HCT116 (cell line): Measurements from ENCODE around the gene KLF6. TPM values are rescaled to one million over a fixed set of nuclear protein-coding genes. Genes with fewer than 3 reads are reported as not detected.

Source experiments
- ATAC-seq: fragments of 200-7000 bp; cut with Tn5 transposase; 2 replicates; pipeline ENCODE4 v1.9.1; 2020; ENCODE audit warnings: mild to moderate bottlenecking, moderate library complexity
- BruUV-seq: library from RNA; stranded (reverse); fragments of 400-500 nt; replicated peaks from 2 replicates; lab custom pipeline; 2021; lab: Mats Ljungman, UMichigan
- CTCF ChIA-PET: fragments of 300-600 bp; sonication (Branson Sonifier 250); formaldehyde crosslinking; loops from one replicate; lab custom pipeline; 2021; ENCODE audit warnings: antibody characterized with exemption; lab: Charles Lee
- POLR2A ChIA-PET: fragments of 300-600, 350-600 bp; sonication (Branson Sonifier 250); formaldehyde crosslinking; loops from one replicate; lab custom pipeline; 2021; ENCODE audit warnings: antibody characterized with exemption; lab: Charles Lee
- RAD21 ChIA-PET, 2 experiments: fragments of 300-600 bp; sonication (Branson Sonifier 250); formaldehyde crosslinking; loops; one replicate each; lab custom pipeline; 2023; ENCODE audit warnings: low total read pairs in 2 of 2; ENCODE audit not compliant: uncharacterized antibody in 2 of 2, unreplicated experiment in 2 of 2, low non-redundant PET in 1 of 2; lab: Charles Lee
- DNase-seq: peaks from one replicate; pipeline ENCODE4 v3.0.0-alpha.2; 2010; ENCODE audit warnings: low read depth, low spot score
- H2AFZ ChIP-seq: fragments of 200-600 bp; shearing (Covaris generic), sonication (generic); 2 replicates; pipeline ENCODE4 v1.6.1; 2017; ENCODE audit warnings: low read depth, mixed run types, mixed read lengths, antibody characterized with exemption, low read length; ENCODE audit not compliant: poor library complexity, severe bottlenecking
- H3K27ac ChIP-seq: 2 replicates; pipeline ENCODE4 v1.5.1; 2012; ENCODE audit warnings: low read depth, low read length
- H3K27me3 ChIP-seq: fragments of 200-600 bp; sonication (generic); 2 replicates; pipeline ENCODE4 v1.6.1; 2016; ENCODE audit warnings: mixed run types, low read length, mixed read lengths; ENCODE audit not compliant: insufficient read depth
- H3K36me3 ChIP-seq, 2 experiments: fragments of 200-500 bp in 1 of 2; fragments of 200-600 bp in 1 of 2; sonication (Bioruptor generic) in 1 of 2; sonication (generic) in 1 of 2; 2 replicates each; pipeline versions ENCODE4 v1.5.1 to v1.6.1; 2014 to 2016; ENCODE audit warnings: low read length in 2 of 2, inconsistent platforms in 1 of 2, mixed read lengths in 1 of 2, mixed run types in 1 of 2; ENCODE audit not compliant: insufficient read depth in 2 of 2, control insufficient read depth in 1 of 2
- H3K4me1 ChIP-seq, 2 experiments: fragments of 200-600 bp in 1 of 2; sonication (generic) in 1 of 2; 2 replicates each; pipeline versions ENCODE4 v1.5.1 to v1.6.1; 2012 to 2017; ENCODE audit warnings: low read length in 2 of 2, inconsistent platforms in 1 of 2, mild to moderate bottlenecking in 1 of 2, mixed read lengths in 1 of 2, mixed run types in 1 of 2, moderate library complexity in 1 of 2; ENCODE audit not compliant: insufficient read depth in 2 of 2, control insufficient read depth in 1 of 2
- H3K4me2 ChIP-seq: fragments of 200-600 bp; sonication (generic); 2 replicates; pipeline ENCODE4 v1.6.1; 2017; ENCODE audit warnings: mixed run types, low read length, mixed read lengths
- H3K4me3 ChIP-seq, 2 experiments: fragments of 200-600 bp in 1 of 2; sonication (generic) in 1 of 2; replicated peaks in 1 of 2; 2 replicates each; pipeline ENCODE4 v1.5.1; 2011 to 2016; ENCODE audit warnings: low read length in 2 of 2, control low read depth in 1 of 2, low read depth in 1 of 2, mild to moderate bottlenecking in 1 of 2, mixed read lengths in 1 of 2, mixed run types in 1 of 2
- H3K79me2 ChIP-seq: fragments of 200-600 bp; sonication (generic); 2 replicates; pipeline ENCODE4 v1.6.1; 2017; ENCODE audit warnings: mild to moderate bottlenecking, mixed run types, low read length, moderate library complexity, mixed read lengths; ENCODE audit not compliant: insufficient read depth
- H3K9ac ChIP-seq: fragments of 200-600 bp; sonication (generic); 2 replicates; pipeline ENCODE4 v1.6.1; 2016; ENCODE audit warnings: low read length, mixed read lengths
- H3K9me2 ChIP-seq: fragments of 200-600 bp; sonication (generic), shearing (Covaris generic); 2 replicates; pipeline ENCODE4 v1.6.1; 2017; ENCODE audit warnings: mixed run types, mild to moderate bottlenecking, moderate library complexity; ENCODE audit not compliant: insufficient read depth
- H3K9me3 ChIP-seq, 2 experiments: fragments of 200-500 bp in 1 of 2; fragments of 200-600 bp in 1 of 2; sonication (Bioruptor generic) in 1 of 2; sonication (generic) in 1 of 2; 2 replicates each; pipeline ENCODE4 v1.6.1; 2014 to 2017; ENCODE audit warnings: low read length in 2 of 2, mixed read lengths in 2 of 2, inconsistent platforms in 1 of 2, low read depth in 1 of 2, mild to moderate bottlenecking in 1 of 2, mixed run types in 1 of 2, moderate library complexity in 1 of 2; ENCODE audit not compliant: control insufficient read depth in 1 of 2, insufficient read depth in 1 of 2
- H4K20me1 ChIP-seq: fragments of 200-600 bp; sonication (generic), shearing (Covaris generic); 2 replicates; pipeline ENCODE4 v1.6.1; 2017; ENCODE audit warnings: mixed run types, mild to moderate bottlenecking, moderate library complexity; ENCODE audit not compliant: insufficient read depth
- CBX3 ChIP-seq: IDR thresholded peaks from 2 replicates; pipeline ENCODE4 v1.6.1; 2012; ENCODE audit warnings: low read depth
- CEBPB ChIP-seq: IDR thresholded peaks from 2 replicates; pipeline ENCODE4 v1.6.1; 2012; ENCODE audit warnings: low read depth
- EGR1 ChIP-seq: IDR thresholded peaks from 2 replicates; pipeline ENCODE4 v1.6.1; 2012; ENCODE audit warnings: low read depth
- EZH2 ChIP-seq: fragments of 200-600 bp; sonication (generic); IDR thresholded peaks from 2 replicates; pipeline ENCODE4 v1.6.1; 2017; ENCODE audit warnings: antibody characterized with exemption, mixed run types
- EZH2phosphoT487 ChIP-seq: fragments of 200-600 bp; IDR thresholded peaks from 2 replicates; pipeline ENCODE4 v1.6.1; 2018; ENCODE audit warnings: antibody characterized with exemption, borderline replicate concordance
- POLR2A ChIP-seq: IDR thresholded peaks from 2 replicates; pipeline ENCODE4 v1.7.0; 2011; ENCODE audit warnings: borderline replicate concordance; ENCODE audit not compliant: insufficient read depth, insufficient read length; ENCODE audit errors: extremely low read depth
- POLR2AphosphoS5 ChIP-seq: IDR thresholded peaks from 2 replicates; pipeline ENCODE4 v1.6.1; 2011; ENCODE audit warnings: mild to moderate bottlenecking, low read depth, low read length, moderate library complexity
- RAD21 ChIP-seq: IDR thresholded peaks from 2 replicates; pipeline ENCODE4 v1.6.1; 2012; ENCODE audit warnings: low read depth, mild to moderate bottlenecking
- SRF ChIP-seq: IDR thresholded peaks from 2 replicates; pipeline ENCODE4 v1.6.1; 2012; ENCODE audit warnings: low read depth
- TCF7L2 ChIP-seq: IDR thresholded peaks from 2 replicates; pipeline ENCODE4 v1.7.0; 2011; ENCODE audit warnings: borderline replicate concordance, inconsistent platforms; ENCODE audit not compliant: insufficient read depth, insufficient read length; ENCODE audit errors: extremely low read depth
- ZFX ChIP-seq: fragments of 450-650 bp; IDR thresholded peaks from 2 replicates; pipeline ENCODE4 v1.6.1; 2017
- ZNF274 ChIP-seq: fragments of 200-500 bp; sonication (Bioruptor generic); IDR thresholded peaks from 2 replicates; pipeline ENCODE4 v1.6.1; 2014; ENCODE audit warnings: mild to moderate bottlenecking, low read depth, low read length, inconsistent platforms
- intact Hi-C: fragments of 100-400 bp; cut with micrococcal nuclease; formaldehyde crosslinking; loops from 2 replicates; pipeline ENCODE4 v1.10.0; 2022
- total RNA-seq: library from RNA; stranded (reverse); gene quantifications from one replicate; pipeline ENCODE4 v1.2.1, GENCODE V29; 2021; ENCODE audit not compliant: unreplicated experiment
- TF ChIP-seq, protein P1 (sequence below): IDR thresholded peaks from 2 replicates; pipeline ENCODE4 v1.6.1; 2012
- TF ChIP-seq, protein P2 (sequence below): IDR thresholded peaks from 2 replicates; pipeline ENCODE4 v1.6.1; 2012
- TF ChIP-seq, protein P3 (sequence below), 3 experiments: fragments of 200-600 bp in 1 of 3; sonication (generic) in 1 of 3; IDR thresholded peaks in 2 of 3; conservative IDR thresholded peaks in 1 of 3; 2 replicates each; pipeline ENCODE4 v1.5.1; 2012 to 2017; ENCODE audit warnings: low read depth in 2 of 3, low read length in 2 of 3, antibody characterized with exemption in 1 of 3, borderline replicate concordance in 1 of 3, control low read depth in 1 of 3, mild to moderate bottlenecking in 1 of 3, mixed read lengths in 1 of 3, mixed run types in 1 of 3, moderate library complexity in 1 of 3; ENCODE audit not compliant: insufficient read depth in 1 of 3
- TF ChIP-seq, protein P4 (sequence below): IDR thresholded peaks from 2 replicates; pipeline ENCODE4 v1.6.1; 2011; ENCODE audit warnings: mild to moderate bottlenecking, low read length, moderate library complexity; ENCODE audit not compliant: insufficient replicate concordance; ENCODE audit errors: extremely low read depth

Gene KLF6
- total RNA-seq, 1 experiment from 2014 or later = 82.2 TPM

DNA sequence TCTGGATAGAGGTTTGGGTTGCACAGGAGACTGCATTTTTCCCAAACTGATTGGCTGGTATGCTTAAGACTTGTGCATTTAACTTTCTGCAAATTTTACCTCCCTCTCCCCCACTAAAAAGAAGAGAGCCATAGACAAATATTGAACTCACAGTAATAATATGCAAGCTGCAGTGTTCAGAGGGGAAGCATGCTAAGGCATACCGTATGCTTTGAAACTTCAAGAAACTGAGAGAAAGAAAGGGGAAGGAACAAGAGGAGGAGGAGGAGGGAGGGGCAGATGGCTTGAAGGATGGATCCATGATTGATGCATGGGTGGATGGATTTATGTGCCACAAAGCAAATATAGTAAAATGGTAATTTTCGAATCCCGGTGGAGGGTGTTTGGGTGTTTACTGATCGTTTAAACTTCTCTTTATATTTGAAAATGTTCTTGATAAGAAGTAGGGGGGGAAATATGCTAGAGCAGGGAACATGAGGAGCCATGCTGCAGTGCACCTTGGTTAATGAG is 7.8 kb upstream of the KLF6 start:
- Histone ChIP-seq H4K20me1 (no peaks in the 10 kb centered on the region), H3K79me2 (no peaks in the 10 kb centered on the region), H3K4me3 (no peak overlapping the region), H3K27ac (no peak overlapping the region), H3K9ac (no peak overlapping the region), H3K9me2 (no peaks in the 10 kb centered on the region), H2AFZ (no peak overlapping the region), H3K36me3 (no peaks in the 10 kb centered on the region), H3K27me3 (no peaks in the 10 kb centered on the region), H3K4me2 (no peak overlapping the region), H3K9me3 (no peaks in the 10 kb centered on the region)
- BruUV-seq = no TSS peak
- intact Hi-C loops = no loop called here
- ATAC-seq (no peak), DNase-seq (no peak)
- ChIA-PET CTCF (no interaction called here), RAD21 (no interaction called here), POLR2A (no interaction called here)
- no peak for TF ChIP-seq EZH2
- TF ChIP-seq EZH2phosphoT487 = no peak
- TF ChIP-seq CBX3 = no peak
- no peak for TF ChIP-seq ZNF274
- TF ChIP-seq, all 23 proteins: peak for 0
- peaks cover 0 to 11% of the 10 kb centered on the region in 2 experiments; a peak in 2 of 4 replicates for H3K4me1 ChIP-seq

DNA sequence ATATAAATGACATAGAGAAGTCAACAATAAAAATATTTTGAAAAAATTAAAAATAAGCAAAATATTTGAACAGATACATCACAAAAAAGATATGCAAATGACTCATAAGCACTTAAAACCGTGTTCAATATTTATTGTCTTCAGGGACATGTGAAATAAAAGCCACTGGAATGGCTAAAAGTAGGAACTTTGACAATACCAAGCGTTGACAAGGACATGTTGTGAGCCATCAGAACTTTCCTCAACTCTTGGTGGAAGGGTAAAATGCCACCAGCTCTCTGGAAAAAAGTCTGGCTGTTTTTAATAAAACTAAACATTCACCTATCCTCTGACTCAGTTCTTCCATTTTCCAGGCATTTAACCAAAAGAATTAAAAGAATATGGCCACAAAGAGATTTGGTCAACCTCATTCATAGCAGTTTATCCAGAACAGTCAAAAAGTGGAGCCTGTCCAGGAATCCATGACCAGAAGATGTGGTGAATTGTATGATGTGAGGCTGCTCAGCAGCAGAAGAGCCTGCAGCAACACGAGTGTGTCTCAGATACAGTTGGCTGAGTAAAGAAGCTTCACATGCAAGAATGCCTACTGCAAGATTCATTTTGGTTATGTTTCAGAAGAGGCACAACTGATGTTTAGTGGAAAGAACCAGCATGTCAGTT is 7.1 kb upstream of the KLF6 start:
- Histone ChIP-seq H2AFZ (no peak overlapping the region), H3K9me3 (no peaks in the 10 kb centered on the region), H3K79me2 (no peaks in the 10 kb centered on the region), H3K9me2 (no peaks in the 10 kb centered on the region), H3K27me3 (no peaks in the 10 kb centered on the region), H3K4me3 (no peak overlapping the region), H4K20me1 (no peaks in the 10 kb centered on the region), H3K36me3 (no peaks in the 10 kb centered on the region), H3K27ac (no peak overlapping the region), H3K4me1 (peaks cover 6 to 18% of the 10 kb centered on the region in 2 experiments), H3K4me2 (no peak overlapping the region), H3K9ac (no peak overlapping the region)
- intact Hi-C loops = no loop called here
- ChIA-PET RAD21 (no interaction called here), CTCF (no interaction called here), POLR2A (no interaction called here)
- no peak for ATAC-seq
- no peak for DNase-seq
- BruUV-seq = no TSS peak
- TF ChIP-seq, protein P1, sequence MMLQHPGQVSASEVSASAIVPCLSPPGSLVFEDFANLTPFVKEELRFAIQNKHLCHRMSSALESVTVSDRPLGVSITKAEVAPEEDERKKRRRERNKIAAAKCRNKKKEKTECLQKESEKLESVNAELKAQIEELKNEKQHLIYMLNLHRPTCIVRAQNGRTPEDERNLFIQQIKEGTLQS = no peak
- TF ChIP-seq POLR2AphosphoS5 (no peak), EGR1 (no peak), POLR2A (no peak), TCF7L2 (no peak), ZFX (no peak), CEBPB (no peak), SRF (no peak), EZH2phosphoT487 (no peak), RAD21 (no peak)
- TF ChIP-seq, protein P2, sequence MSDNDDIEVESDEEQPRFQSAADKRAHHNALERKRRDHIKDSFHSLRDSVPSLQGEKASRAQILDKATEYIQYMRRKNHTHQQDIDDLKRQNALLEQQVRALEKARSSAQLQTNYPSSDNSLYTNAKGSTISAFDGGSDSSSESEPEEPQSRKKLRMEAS = no peak
- TF ChIP-seq, protein P3, sequence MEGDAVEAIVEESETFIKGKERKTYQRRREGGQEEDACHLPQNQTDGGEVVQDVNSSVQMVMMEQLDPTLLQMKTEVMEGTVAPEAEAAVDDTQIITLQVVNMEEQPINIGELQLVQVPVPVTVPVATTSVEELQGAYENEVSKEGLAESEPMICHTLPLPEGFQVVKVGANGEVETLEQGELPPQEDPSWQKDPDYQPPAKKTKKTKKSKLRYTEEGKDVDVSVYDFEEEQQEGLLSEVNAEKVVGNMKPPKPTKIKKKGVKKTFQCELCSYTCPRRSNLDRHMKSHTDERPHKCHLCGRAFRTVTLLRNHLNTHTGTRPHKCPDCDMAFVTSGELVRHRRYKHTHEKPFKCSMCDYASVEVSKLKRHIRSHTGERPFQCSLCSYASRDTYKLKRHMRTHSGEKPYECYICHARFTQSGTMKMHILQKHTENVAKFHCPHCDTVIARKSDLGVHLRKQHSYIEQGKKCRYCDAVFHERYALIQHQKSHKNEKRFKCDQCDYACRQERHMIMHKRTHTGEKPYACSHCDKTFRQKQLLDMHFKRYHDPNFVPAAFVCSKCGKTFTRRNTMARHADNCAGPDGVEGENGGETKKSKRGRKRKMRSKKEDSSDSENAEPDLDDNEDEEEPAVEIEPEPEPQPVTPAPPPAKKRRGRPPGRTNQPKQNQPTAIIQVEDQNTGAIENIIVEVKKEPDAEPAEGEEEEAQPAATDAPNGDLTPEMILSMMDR (IDR thresholded peaks at IDR 0.05 in 2 of 3, conservative IDR thresholded peaks at IDR 0.05 in 1 of 3; ENCODE audit: borderline replicate concordance in 1 of 3, insufficient read depth in 1 of 3, low read depth in 2 of 3, low read length in 2 of 3) = no peak
- TF ChIP-seq, protein P4, sequence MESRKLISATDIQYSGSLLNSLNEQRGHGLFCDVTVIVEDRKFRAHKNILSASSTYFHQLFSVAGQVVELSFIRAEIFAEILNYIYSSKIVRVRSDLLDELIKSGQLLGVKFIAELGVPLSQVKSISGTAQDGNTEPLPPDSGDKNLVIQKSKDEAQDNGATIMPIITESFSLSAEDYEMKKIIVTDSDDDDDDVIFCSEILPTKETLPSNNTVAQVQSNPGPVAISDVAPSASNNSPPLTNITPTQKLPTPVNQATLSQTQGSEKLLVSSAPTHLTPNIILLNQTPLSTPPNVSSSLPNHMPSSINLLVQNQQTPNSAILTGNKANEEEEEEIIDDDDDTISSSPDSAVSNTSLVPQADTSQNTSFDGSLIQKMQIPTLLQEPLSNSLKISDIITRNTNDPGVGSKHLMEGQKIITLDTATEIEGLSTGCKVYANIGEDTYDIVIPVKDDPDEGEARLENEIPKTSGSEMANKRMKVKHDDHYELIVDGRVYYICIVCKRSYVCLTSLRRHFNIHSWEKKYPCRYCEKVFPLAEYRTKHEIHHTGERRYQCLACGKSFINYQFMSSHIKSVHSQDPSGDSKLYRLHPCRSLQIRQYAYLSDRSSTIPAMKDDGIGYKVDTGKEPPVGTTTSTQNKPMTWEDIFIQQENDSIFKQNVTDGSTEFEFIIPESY = no peak
